ENCODE data around the gene MUC5B. TPM values are rescaled to one million over a fixed set of nuclear protein-coding genes. Genes with fewer than 3 reads are reported as not detected.
A peak's percentile ranks its signal among the peaks of the same experiment; 100 is the strongest.

The MUC5B gene
- total and polyA plus RNA-seq, 2 of the 13 experiments (the other 11 are each of a cell fraction or from before 2014, with no cell fraction given), result 0.01 TPM; not detected in 1

DNA sequence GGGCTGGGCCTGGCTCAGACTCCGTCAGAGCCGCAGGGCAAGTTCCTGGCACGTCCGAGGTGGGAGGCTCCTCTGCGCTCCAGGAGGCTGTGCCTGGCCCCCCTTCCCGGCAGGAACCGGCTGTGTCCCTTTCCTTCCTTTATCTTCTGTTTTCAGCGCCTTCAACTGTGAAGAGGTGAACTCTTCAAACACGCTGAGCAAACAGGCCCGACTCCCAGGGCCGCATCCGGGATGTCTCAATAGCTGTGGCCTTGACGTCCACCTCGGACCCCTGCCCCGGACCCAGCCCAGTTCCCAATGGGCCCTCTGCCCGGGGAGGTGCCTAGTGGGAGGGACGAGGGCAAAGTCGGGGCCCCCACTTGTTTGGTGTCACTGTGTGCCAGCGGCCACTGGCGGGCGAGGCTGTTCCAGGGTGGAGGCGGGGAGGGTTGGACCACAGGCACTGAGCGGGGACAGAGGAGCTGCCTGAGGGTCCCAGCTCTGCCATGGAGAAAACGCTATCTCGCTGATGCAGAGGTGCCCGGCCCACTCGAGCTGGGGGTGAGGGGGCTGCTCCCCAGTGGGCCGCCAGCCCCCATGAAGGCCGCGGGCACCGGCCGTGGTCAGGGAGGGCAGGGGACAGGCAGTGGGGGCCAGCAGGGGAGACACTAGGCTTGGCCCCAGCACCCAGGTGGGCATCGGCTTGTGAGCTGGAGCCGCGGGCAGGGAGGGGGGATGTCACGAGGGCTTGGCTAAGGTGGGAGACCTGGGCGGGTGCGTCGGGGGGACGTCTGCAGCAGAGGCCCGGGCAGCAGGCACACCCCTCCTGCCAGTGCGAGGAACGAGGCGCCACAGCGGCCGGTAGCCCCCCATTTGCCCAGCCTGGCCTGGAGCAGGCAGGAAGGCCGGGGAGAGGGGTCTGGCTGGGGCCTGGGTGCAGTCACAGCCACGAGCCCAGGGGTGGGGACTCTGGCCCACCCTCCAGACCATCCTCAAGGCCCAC, 2.7 kb upstream of the MUC5B start (continued):
- TF ChIP-seq, protein P1, sequence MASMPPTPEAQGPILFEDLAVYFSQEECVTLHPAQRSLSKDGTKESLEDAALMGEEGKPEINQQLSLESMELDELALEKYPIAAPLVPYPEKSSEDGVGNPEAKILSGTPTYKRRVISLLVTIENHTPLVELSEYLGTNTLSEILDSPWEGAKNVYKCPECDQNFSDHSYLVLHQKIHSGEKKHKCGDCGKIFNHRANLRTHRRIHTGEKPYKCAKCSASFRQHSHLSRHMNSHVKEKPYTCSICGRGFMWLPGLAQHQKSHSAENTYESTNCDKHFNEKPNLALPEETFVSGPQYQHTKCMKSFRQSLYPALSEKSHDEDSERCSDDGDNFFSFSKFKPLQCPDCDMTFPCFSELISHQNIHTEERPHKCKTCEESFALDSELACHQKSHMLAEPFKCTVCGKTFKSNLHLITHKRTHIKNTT (CRISPR knock-in tag; IDR thresholded peaks at IDR 0.05), result no peak
- TF ChIP-seq PCBP1 (IDR thresholded peaks at IDR 0.05; ENCODE audit: borderline replicate concordance, low read depth, low read length) (no peak), NONO (IDR thresholded peaks at IDR 0.05) (no peak), NONO (CRISPR knock-in tag; conservative IDR thresholded peaks at IDR 0.05) (peak; percentile 91), ZNF460 (CRISPR knock-in tag; IDR thresholded peaks at IDR 0.05; ENCODE audit: borderline replicate concordance) (peak; percentile 35; the same call in 1 of the 2 replicates), KMT2B (CRISPR knock-in tag; IDR thresholded peaks at IDR 0.05) (peak; percentile 29; the same call in 1 of the 2 replicates), ZNF687 (CRISPR knock-in tag; IDR thresholded peaks at IDR 0.05) (peak; percentile 81), IRF9 (CRISPR knock-in tag; IDR thresholded peaks at IDR 0.05; ENCODE audit: borderline replicate concordance) (0 out of 2 replicates have a peak, but pooled peaks have one; percentile 36), MXD1 (CRISPR knock-in tag; IDR thresholded peaks at IDR 0.05) (0 out of 2 replicates have a peak, but pooled peaks have one; percentile 33), ZNF773 (CRISPR knock-in tag; IDR thresholded peaks at IDR 0.05; ENCODE audit: borderline replicate concordance) (no peak), MEF2D (CRISPR knock-in tag; IDR thresholded peaks at IDR 0.05) (peak; percentile 65; the same call in 1 of the 2 replicates), ZFP82 (CRISPR knock-in tag; IDR thresholded peaks at IDR 0.05; ENCODE audit: borderline replicate concordance) (no peak), TAF15 (IDR thresholded peaks at IDR 0.05; ENCODE audit: low read depth, low read length, poor library complexity, severe bottlenecking) (no peak), MYC (CRISPR knock-in tag; IDR thresholded peaks at IDR 0.05; ENCODE audit: borderline replicate concordance) (peak; percentile 54; the same call in 1 of the 2 replicates)
- TF ChIP-seq, protein P2, sequence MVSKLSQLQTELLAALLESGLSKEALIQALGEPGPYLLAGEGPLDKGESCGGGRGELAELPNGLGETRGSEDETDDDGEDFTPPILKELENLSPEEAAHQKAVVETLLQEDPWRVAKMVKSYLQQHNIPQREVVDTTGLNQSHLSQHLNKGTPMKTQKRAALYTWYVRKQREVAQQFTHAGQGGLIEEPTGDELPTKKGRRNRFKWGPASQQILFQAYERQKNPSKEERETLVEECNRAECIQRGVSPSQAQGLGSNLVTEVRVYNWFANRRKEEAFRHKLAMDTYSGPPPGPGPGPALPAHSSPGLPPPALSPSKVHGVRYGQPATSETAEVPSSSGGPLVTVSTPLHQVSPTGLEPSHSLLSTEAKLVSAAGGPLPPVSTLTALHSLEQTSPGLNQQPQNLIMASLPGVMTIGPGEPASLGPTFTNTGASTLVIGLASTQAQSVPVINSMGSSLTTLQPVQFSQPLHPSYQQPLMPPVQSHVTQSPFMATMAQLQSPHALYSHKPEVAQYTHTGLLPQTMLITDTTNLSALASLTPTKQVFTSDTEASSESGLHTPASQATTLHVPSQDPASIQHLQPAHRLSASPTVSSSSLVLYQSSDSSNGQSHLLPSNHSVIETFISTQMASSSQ (IDR thresholded peaks at IDR 0.05; ENCODE audit: low read depth), result no peak; the same call in 1 of the 2 replicates
- TF ChIP-seq, protein P2 (CRISPR knock-in tag; IDR thresholded peaks at IDR 0.05; ENCODE audit: borderline replicate concordance), result peak; percentile 42; the same call in 1 of the 2 replicates

Measured in HepG2 (cell line).